WTC11 (cell line): Measurements from ENCODE around the gene TEKTIP1. TPM values are rescaled to one million over a fixed set of nuclear protein-coding genes. Genes with fewer than 3 reads are reported as not detected.
A peak's percentile ranks its signal among the peaks of the same experiment; 100 is the strongest.

Experiments
- ATAC-seq: fragments of 200-7000 bp; cut with Tn5 transposase; 2 replicates; pipeline ENCODE4 v1.10.0; 2021; ENCODE audit warnings: mild to moderate bottlenecking, moderate library complexity
- Bru-seq: library from RNA; stranded (reverse); fragments of 400-500 nt; gene quantifications from one replicate; lab custom pipeline; 2021; lab: Mats Ljungman, UMichigan
- CTCF ChIA-PET: fragments of 300-600 bp; sonication (Branson Sonifier 250); formaldehyde crosslinking; loops from one replicate; lab custom pipeline; 2021; ENCODE audit warnings: antibody characterized with exemption; lab: Charles Lee
- POLR2A ChIA-PET: fragments of 350-600 bp; sonication (Branson Sonifier 250); formaldehyde crosslinking; loops from one replicate; lab custom pipeline; 2021; ENCODE audit warnings: antibody characterized with exemption; lab: Charles Lee
- DNase-seq: peaks from one replicate; pipeline ENCODE4 v3.0.0; 2021; ENCODE audit warnings: low spot score
- H3K27ac Mint-ChIP-seq: 2 replicates; pipeline ENCODE4 v1.8.0; 2021; ENCODE audit warnings: mixed read lengths
- H3K27me3 Mint-ChIP-seq: 2 replicates; pipeline ENCODE4 v1.8.0; 2021; ENCODE audit warnings: low read depth, mild to moderate bottlenecking, moderate library complexity, mixed read lengths
- H3K36me3 Mint-ChIP-seq: 2 replicates; pipeline ENCODE4 v1.8.0; 2021; ENCODE audit warnings: mixed read lengths
- H3K4me1 Mint-ChIP-seq: 2 replicates; pipeline ENCODE4 v1.8.0; 2022; ENCODE audit warnings: mixed read lengths
- H3K4me3 Mint-ChIP-seq: 2 replicates; pipeline ENCODE4 v1.8.0; 2021; ENCODE audit warnings: mild to moderate bottlenecking, moderate library complexity, mixed read lengths
- H3K9me3 Mint-ChIP-seq: 2 replicates; pipeline ENCODE4 v1.8.0; 2021; ENCODE audit warnings: mixed read lengths
- ATF1 ChIP-seq: sonication (generic); formaldehyde crosslinking; IDR thresholded peaks from 2 replicates; pipeline ENCODE4 v1.8.1; 2023; ENCODE audit warnings: mild to moderate bottlenecking, moderate library complexity, missing genetic modification reagents
- ATF2 ChIP-seq: sonication (generic); formaldehyde crosslinking; IDR thresholded peaks from 2 replicates; pipeline ENCODE4 v1.8.1; 2022; ENCODE audit warnings: low read depth, missing genetic modification reagents, borderline replicate concordance
- EMX1 ChIP-seq: fragments of 250-450 bp; sonication (Bioruptor Pico); IDR thresholded peaks from 2 replicates; pipeline ENCODE4 v1.8.0; 2021; ENCODE audit warnings: mild to moderate bottlenecking
- KAT7 ChIP-seq: sonication (generic); formaldehyde crosslinking; IDR thresholded peaks from 2 replicates; pipeline ENCODE4 v1.8.1; 2023; ENCODE audit warnings: missing genetic modification reagents, mild to moderate bottlenecking, borderline replicate concordance
- NFE2L1 ChIP-seq: sonication (generic); formaldehyde crosslinking; IDR thresholded peaks from 2 replicates; pipeline ENCODE4 v1.8.1; 2023; ENCODE audit warnings: missing genetic modification reagents
- NR2C2 ChIP-seq: sonication (generic); formaldehyde crosslinking; IDR thresholded peaks from 2 replicates; pipeline ENCODE4 v1.8.0; 2022; ENCODE audit warnings: mild to moderate bottlenecking, missing genetic modification reagents
- TEAD1 ChIP-seq: sonication (generic); formaldehyde crosslinking; IDR thresholded peaks from 2 replicates; pipeline ENCODE4 v1.8.0; 2022; ENCODE audit warnings: mild to moderate bottlenecking, missing genetic modification reagents
- ZBTB43 ChIP-seq: sonication (generic); formaldehyde crosslinking; IDR thresholded peaks from 2 replicates; pipeline ENCODE4 v1.8.1; 2023; ENCODE audit warnings: mild to moderate bottlenecking, missing genetic modification reagents
- ZNF138 ChIP-seq: sonication (generic); formaldehyde crosslinking; conservative IDR thresholded peaks from 2 replicates; pipeline ENCODE4 v1.8.1; 2022; ENCODE audit warnings: mild to moderate bottlenecking, moderate library complexity, missing genetic modification reagents
- ZNF263 ChIP-seq: sonication (generic); formaldehyde crosslinking; IDR thresholded peaks from 2 replicates; pipeline ENCODE4 v1.8.1; 2022; ENCODE audit warnings: low read depth, mild to moderate bottlenecking, moderate library complexity, missing genetic modification reagents
- ZNF317 ChIP-seq: sonication (generic); formaldehyde crosslinking; IDR thresholded peaks from 2 replicates; pipeline ENCODE4 v1.8.1; 2023; ENCODE audit warnings: low read depth, mild to moderate bottlenecking, moderate library complexity, missing genetic modification reagents, borderline replicate concordance
- long read RNA-seq, 3 experiments: library from RNA in 1 of 3; library from capped mRNA in 1 of 3; library from polyadenylated mRNA in 1 of 3; unstranded in 2 of 3; stranded (forward) in 1 of 3; transcript quantifications; one replicate each; pipeline ENCODE4 v2.0.0, GENCODE V29; 2021
- total RNA-seq: library from RNA; stranded (reverse); gene quantifications from 3 replicates; pipeline ENCODE4 v1.2.3, GENCODE V29; 2021
- TF ChIP-seq, protein P1 (sequence below): fragments of 200-600 bp; IDR thresholded peaks from 2 replicates; pipeline ENCODE4 v1.8.0; 2022; ENCODE audit warnings: antibody characterized with exemption
- TF ChIP-seq, protein P2 (sequence below): fragments of 250-450 bp; sonication (Bioruptor Pico); conservative IDR thresholded peaks from 2 replicates; pipeline ENCODE4 v1.9.0; 2021; ENCODE audit warnings: mild to moderate bottlenecking
- TF ChIP-seq, protein P3 (sequence below): sonication (generic); formaldehyde crosslinking; IDR thresholded peaks from 2 replicates; pipeline ENCODE4 v1.8.1; 2022; ENCODE audit warnings: missing genetic modification reagents, borderline replicate concordance

Gene TEKTIP1
- 3.3 to 6.3 TPM (median 4.7 TPM) in 3 replicates for total RNA-seq
- percentile 37 among the genes with signal in this experiment for Bru-seq, nascent RNA
- long read RNA-seq, experiment 1, partial matches to known transcripts, result 0 of 1 reads
- long read RNA-seq, experiment 1, other reads (novel, unspliced or antisense), result 1 of 1 reads
- long read RNA-seq, experiment 2, result 0 reads
- long read RNA-seq, experiment 3, result 0 reads

DNA sequence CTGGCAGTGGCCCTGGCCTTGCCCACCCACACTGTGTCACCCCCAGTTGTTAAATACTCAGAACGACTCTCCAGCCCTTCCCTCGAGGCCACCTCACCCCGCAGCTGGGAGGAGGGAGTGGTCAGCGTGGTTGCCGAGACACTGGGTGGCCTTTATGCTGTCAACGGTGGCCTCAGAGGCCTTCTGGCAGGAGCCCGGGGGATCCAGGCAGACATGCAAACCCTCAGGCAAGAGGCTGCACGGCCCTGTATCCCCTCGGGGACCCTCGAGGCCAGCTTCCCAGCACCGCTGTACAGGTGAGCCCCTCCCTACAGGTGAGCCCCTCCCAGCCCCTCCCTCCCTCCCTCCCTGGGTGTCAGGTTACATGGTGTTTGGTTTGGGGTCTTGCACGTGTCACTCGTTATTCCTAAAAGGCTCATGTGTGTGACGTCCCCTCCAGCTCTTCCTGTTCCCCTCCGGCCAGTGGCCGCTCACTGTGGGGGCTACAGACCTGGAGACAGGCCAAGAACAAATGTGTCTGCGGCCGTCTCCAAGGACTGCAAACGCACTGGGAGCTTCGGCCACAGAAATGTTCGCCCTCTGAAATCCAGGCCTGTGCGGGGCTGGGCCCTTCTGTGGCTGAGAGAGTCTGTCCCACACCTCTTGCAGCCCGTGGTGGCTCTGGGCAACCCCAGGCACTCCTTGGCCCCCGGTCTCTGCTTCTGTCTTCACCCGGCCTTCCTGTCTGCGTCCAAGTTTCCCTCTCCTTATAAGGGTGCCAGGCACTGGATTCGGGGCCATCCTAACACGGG, at the start of gene TEKTIP1:
Gene TEKTIP1, plus strand, starts transcription at position 210 of the 791 bp plus-strand sequence. Its CDS starts 4 bp downstream, at position 214.
- no peak within 1 kb of the TSS for H3K4me3 Mint-ChIP-seq
- CTCF ChIA-PET, result interaction anchor here (0.9 to 3.4 kb wide), 5 partner anchors 13 to 38 kb away, joined by 6 to 22 read pairs (median 7); no protein-coding TSS in a partner anchor

More for the DNA sequence above, at the start of gene TEKTIP1:
- Mint-ChIP-seq H3K27ac (peak within 1 kb of the TSS; percentile 53; the same call in 1 of the 2 replicates), H3K27me3 (no peaks in the 10 kb centered on the region), H3K36me3 (peaks cover 18% of the 10 kb centered on the region), H3K4me1 (peaks cover 9% of the 10 kb centered on the region), H3K9me3 (peaks cover 4% of the 10 kb centered on the region)
- POLR2A ChIA-PET, result interaction anchor here (0.6 to 0.8 kb wide), 2 partner anchors 21 to 391 kb away, joined by 3 read pairs; no protein-coding TSS in a partner anchor
- DNase-seq (peak; percentile 34), ATAC-seq (peak; percentile 43)
- TF ChIP-seq TEAD1 (CRISPR knock-in tag) (no peak), ZNF138 (CRISPR knock-in tag) (no peak), NFE2L1 (no peak), ZBTB43 (CRISPR knock-in tag) (no peak), EMX1 (CRISPR knock-in tag) (no peak), ATF1 (CRISPR knock-in tag) (no peak), KAT7 (CRISPR knock-in tag) (no peak), ZNF317 (CRISPR knock-in tag) (no peak), ZNF263 (CRISPR knock-in tag) (no peak), NR2C2 (CRISPR knock-in tag) (no peak), ATF2 (CRISPR knock-in tag) (no peak)
- TF ChIP-seq, protein P1, sequence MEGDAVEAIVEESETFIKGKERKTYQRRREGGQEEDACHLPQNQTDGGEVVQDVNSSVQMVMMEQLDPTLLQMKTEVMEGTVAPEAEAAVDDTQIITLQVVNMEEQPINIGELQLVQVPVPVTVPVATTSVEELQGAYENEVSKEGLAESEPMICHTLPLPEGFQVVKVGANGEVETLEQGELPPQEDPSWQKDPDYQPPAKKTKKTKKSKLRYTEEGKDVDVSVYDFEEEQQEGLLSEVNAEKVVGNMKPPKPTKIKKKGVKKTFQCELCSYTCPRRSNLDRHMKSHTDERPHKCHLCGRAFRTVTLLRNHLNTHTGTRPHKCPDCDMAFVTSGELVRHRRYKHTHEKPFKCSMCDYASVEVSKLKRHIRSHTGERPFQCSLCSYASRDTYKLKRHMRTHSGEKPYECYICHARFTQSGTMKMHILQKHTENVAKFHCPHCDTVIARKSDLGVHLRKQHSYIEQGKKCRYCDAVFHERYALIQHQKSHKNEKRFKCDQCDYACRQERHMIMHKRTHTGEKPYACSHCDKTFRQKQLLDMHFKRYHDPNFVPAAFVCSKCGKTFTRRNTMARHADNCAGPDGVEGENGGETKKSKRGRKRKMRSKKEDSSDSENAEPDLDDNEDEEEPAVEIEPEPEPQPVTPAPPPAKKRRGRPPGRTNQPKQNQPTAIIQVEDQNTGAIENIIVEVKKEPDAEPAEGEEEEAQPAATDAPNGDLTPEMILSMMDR, result no peak
- TF ChIP-seq, protein P2, sequence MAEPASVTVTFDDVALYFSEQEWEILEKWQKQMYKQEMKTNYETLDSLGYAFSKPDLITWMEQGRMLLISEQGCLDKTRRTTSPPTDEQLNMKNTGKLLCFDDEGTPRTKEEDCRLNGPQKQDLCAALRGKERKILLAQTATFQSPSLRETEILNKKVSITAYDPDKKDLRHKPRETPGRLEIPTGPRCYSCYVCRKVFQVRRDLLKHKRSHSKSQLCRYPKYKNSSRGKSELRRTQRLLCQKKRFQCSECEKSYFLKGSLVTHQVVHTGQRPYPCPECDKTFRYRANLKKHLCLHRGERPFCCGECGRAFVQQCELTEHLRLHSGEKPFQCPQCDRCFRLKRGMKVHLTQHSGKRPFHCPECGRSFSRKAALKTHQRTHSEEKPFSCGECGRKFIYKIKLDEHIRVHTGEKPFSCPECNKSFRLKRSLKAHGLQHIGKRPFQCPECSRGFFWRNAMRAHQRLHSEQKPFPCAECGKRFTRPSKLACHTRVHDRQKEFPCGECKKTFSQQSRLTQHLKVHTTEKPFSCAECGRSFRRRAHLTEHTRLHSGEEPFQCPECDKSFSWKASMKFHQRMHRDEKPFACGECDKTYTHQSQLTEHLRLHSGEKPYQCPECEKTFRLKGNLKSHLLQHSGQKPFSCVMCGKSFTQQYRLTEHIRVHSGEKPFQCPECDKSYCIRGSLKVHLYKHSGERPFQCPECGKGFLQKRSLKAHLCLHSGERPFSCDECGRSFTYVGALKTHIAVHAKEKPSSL, result no peak
- TF ChIP-seq, protein P3, sequence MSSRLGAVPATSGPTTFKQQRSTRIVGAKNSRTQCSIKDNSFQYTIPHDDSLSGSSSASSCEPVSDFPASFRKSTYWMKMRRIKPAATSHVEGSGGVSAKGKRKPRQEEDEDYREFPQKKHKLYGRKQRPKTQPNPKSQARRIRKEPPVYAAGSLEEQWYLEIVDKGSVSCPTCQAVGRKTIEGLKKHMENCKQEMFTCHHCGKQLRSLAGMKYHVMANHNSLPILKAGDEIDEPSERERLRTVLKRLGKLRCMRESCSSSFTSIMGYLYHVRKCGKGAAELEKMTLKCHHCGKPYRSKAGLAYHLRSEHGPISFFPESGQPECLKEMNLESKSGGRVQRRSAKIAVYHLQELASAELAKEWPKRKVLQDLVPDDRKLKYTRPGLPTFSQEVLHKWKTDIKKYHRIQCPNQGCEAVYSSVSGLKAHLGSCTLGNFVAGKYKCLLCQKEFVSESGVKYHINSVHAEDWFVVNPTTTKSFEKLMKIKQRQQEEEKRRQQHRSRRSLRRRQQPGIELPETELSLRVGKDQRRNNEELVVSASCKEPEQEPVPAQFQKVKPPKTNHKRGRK (CRISPR knock-in tag), result no peak
